GM20431 (cell line): ENCODE measurements around the gene SERF2.
"Not testable (repeated sequence)": the region's sequence is repeated elsewhere in the genome, so short reads cannot be mapped to it uniquely, and the experiment has no call there.

Experiments
- in situ Hi-C: fragments of 300-500 bp; cut with MseI, MboI; formaldehyde crosslinking; loops from one replicate; pipeline ENCODE4 v1.15.0; 2020; ENCODE audit warnings: low sequenced_read_pairs; ENCODE audit not compliant: unreplicated experiment

The SERF2 gene

GRCh38 chr15:43826508-43827341, 34.6 kb downstream of the SERF2 start, which contains the start of gene WDR76:
TSS of gene WDR76 (plus strand) at chr15:43827002. CDS start at chr15:43827033, 31 bp downstream.
- in situ Hi-C loops: no loop called here

GRCh38 chr15:43828061-43828657, 36.0 kb downstream of the SERF2 start:
- in situ Hi-C loops: no loop called here

GRCh38 chr15:43829951-43830540, 37.9 kb downstream of the SERF2 start:
- in situ Hi-C loops: not testable (repeated sequence)

DNA sequence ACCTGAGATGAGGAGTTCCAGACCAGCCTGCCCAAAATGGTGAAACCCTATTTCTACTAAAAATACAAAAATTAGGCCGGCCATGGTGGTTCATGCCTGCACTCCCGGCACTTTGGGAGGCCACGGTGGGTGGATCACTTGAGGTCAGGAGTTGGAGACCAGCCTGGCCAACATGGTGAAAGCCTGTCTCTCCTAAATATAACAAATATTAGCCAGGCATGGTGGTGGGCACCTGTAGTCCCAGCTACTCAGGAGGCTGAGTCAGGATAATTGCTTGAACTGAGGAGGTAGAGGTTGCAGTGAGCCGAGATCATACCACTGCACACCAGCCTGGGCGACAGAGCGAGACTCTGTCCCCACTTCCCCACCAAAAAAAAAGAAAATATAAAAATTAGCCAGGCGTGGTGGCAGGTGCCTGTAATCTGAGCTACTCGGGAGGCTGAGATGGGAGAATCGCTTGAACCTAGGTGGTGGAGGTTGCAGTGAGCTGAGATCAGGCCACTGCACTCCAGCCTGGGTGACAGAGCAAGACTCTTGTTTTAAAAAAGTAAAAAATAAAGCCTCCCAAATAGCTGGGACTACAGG, 38.7 kb downstream of the SERF2 start:
- in situ Hi-C loops: not testable (repeated sequence)

DNA sequence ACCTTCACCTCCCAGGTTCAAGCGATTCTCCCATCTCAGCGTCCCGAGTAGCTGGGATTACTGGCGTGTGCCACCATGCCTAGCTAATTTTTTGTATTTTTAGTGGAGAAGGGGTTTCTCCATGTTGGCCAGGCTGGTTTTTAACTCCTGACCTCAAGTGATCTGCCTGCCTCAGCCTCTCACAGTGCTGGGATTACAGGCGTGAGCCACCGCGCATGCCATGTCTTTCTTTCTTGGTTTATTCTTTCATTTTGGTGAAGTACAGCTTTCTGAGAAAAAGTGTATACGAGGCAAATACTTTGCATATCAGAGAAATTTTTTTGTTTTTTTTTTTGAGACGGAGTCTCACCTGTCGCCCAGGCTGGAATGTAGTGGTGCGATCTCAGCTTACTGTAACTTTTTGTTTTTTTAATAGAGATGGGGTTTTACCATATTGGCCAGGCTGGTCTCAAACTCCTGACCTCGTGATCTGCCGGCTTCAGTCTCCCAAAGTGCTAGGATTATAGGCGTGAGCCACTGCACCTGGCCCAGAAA, 39.5 kb downstream of the SERF2 start:
- in situ Hi-C loops: not testable (repeated sequence)

DNA sequence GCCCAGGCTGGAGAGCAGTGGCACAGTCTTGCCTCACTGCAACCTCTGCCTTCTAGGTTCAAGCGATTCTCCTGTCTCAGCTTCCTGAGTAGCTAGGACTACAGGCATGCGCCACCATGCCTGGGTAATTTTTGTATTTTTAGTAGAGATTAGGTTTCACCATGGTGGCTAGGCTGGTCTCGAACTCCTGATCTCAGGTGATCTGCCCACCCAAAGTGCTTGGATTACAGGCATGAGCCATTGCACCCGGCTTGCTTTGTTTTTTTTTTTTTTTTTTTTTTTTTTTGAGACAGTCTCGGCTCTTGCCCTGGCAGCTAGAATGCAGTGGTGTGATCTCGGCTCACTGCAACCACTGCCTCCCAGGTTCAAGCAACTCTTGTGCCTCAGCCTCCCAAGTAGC, 40.4 kb downstream of the SERF2 start:
- in situ Hi-C loops: not testable (repeated sequence)

DNA sequence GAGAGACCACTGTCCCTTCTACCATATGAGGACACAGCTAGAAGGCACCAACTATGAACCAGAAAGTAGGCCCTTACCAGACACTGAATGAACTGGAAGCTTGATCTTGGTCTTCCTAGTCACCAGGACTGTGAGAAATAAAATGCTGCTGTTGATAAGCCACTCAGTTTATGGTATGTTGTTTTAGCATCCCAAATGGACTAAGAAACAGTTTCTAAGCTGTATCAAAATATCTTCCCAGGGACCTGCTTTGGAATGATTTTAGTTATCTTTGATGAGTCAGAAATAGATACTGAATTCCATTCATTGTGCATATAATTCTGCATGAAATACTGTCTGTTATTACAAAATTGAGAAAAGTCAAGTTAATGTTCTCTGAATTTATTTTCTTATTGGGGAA, 53.3 kb downstream of the SERF2 start:
- in situ Hi-C loops: no loop called here
